Keratinocyte (primary cell): ENCODE results near the gene HOXD11.

ENCODE experiments used
- CTCF ChIP-seq, 3 experiments: IDR thresholded peaks in 1 of 3; conservative IDR thresholded peaks in 1 of 3; optimal IDR thresholded peaks in 1 of 3; 2 replicates in 2 of 3; 3 replicates in 1 of 3; pipeline versions ENCODE3 to v1.5.1; 2011; ENCODE audit warnings: low read length in 3 of 3, mild to moderate bottlenecking in 3 of 3, moderate library complexity in 2 of 3, control low read depth in 1 of 3, inconsistent platforms in 1 of 3; ENCODE audit not compliant: insufficient read depth in 2 of 3; ENCODE audit errors: extremely low read depth in 1 of 3
- EZH2 ChIP-seq: IDR thresholded peaks from one replicate; pipeline ENCODE4 v1.6.1; 2012; ENCODE audit warnings: inconsistent platforms, mild to moderate bottlenecking, low read length, moderate library complexity

GRCh38 chr2:176103194-176103593, 3.9 kb upstream of the HOXD11 start:
- TF ChIP-seq EZH2 = no peak
- TF ChIP-seq CTCF (optimal IDR thresholded peaks at IDR 0.05 in 1 of 3, IDR thresholded peaks at IDR 0.05 in 1 of 3, conservative IDR thresholded peaks at IDR 0.05 in 1 of 3; ENCODE audit: extremely low read depth in 1 of 3, insufficient read depth in 2 of 3, low read length in 3 of 3) = no peak
